Esophagus muscularis mucosa (tissue), 2 donors: Measurements from ENCODE around the gene CATSPERE.

Experiments used
- EP300 ChIP-seq: sonication (generic); formaldehyde crosslinking; IDR thresholded peaks from one replicate; pipeline ENCODE4 v1.6.1; 2017; ENCODE audit warnings: antibody characterized with exemption
- POLR2A ChIP-seq: fragments of 450-650 bp; IDR thresholded peaks from one replicate; pipeline ENCODE4 v1.6.1; 2017; ENCODE audit warnings: antibody characterized with exemption, moderate library complexity, mild to moderate bottlenecking, low read depth

- TF ChIP-seq POLR2A: no peak
- no peak for TF ChIP-seq EP300
Measured at GRCh38 chr1:244678697-244679096, 217.6 kb downstream of the CATSPERE start.
